ENCODE measurements around the gene MEI1.
"Not testable (repeated sequence)": the region's sequence is repeated elsewhere in the genome, so short reads cannot be mapped to it uniquely, and the experiment has no call there.

MEI1 gene

DNA sequence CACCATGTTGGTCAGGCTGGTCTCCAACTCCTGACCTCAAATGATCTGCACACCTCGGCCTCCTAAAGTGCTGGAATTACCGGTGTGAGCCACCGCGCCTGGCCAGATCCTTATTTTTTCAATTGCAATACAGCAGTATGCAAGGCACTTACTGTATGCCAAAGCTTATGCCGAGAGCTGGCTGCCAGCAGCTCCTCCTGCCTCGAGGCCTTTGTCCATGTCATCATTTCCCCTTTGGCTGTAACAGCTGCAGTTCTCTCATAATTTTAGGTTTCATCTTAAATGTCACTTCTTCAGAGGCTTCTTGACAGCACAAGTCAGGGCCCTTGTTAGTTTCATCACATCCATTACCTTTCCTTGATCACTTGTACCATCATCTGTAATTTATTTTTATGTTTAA is 132.1 kb downstream of the MEI1 start:
- peak; percentile 41 for DNase-seq (ENCODE audit: low read depth)
- TF ChIP-seq CTCF (IDR thresholded peaks at IDR 0.05; ENCODE audit: low read length, missing control alignments) = no peak
- no peak overlapping the region for H3K4me3 ChIP-seq (replicated peaks; ENCODE audit: low read depth, low read length)

GRCh38 chr22:41831828-41832552 is 132.7 kb downstream of the MEI1 start:
- DNase-seq (ENCODE audit: low read depth) = no peak
- TF ChIP-seq CTCF (IDR thresholded peaks at IDR 0.05; ENCODE audit: low read length, missing control alignments) = no peak
- H3K4me3 ChIP-seq (replicated peaks; ENCODE audit: low read depth, low read length) = peak overlapping the region; percentile 56

DNA sequence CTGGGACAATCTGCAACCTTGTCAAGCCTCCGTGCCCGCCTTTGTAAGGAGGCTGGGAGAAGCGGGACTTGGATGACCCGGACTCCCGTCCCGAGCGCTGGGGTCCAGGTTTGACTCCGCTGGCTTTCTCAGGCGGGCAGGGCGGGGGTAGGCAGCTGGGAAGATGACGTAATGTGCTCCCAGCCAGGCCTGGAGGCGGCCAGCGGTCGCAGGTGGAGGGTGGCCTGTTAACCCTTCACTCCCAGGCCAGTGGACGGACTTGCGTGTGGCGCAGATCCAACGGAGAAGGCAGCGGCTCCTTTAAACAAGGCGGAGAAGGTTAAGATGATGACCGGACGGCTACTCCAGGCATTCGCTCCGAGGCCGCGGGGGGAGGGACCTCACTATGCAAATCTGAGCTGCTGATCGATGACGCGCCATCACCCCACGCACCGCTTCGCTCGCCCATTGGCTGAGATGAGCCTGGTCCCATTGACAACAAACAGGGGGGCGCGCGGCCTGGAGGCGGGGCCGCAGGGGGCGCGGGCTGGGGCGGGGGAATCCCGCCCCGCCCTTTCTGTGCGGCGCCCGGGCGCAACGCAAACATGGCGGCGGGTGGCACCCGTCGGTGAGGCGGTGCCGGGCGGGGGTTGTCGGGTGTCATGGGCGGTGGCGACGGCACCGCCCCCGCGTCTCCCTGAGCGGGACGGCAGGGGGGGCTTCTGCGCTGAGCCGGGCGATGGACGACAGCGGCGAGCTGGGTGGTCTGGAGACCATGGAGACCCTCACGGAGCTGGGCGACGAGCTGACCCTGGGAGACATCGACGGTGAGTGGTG is 133.5 kb downstream of the MEI1 start, which contains the start of gene SREBF2:
SREBF2 (plus strand) TSS at position 553 of the 816 bp plus-strand sequence; CDS start at position 719, 166 bp downstream.
- TF ChIP-seq CTCF (IDR thresholded peaks at IDR 0.05; ENCODE audit: low read length, missing control alignments) = no peak
- peak within 1 kb of the TSS; percentile 81 for H3K4me3 ChIP-seq (replicated peaks; ENCODE audit: low read depth, low read length)
- peak; percentile 100 for DNase-seq (ENCODE audit: low read depth)

GRCh38 chr22:41833369-41834004 is 134.2 kb downstream of the MEI1 start:
- no peak for TF ChIP-seq CTCF (IDR thresholded peaks at IDR 0.05; ENCODE audit: low read length, missing control alignments)
- peak; percentile 27 for DNase-seq (ENCODE audit: low read depth)
- peak overlapping the region; percentile 81 for H3K4me3 ChIP-seq (replicated peaks; ENCODE audit: low read depth, low read length)

DNA sequence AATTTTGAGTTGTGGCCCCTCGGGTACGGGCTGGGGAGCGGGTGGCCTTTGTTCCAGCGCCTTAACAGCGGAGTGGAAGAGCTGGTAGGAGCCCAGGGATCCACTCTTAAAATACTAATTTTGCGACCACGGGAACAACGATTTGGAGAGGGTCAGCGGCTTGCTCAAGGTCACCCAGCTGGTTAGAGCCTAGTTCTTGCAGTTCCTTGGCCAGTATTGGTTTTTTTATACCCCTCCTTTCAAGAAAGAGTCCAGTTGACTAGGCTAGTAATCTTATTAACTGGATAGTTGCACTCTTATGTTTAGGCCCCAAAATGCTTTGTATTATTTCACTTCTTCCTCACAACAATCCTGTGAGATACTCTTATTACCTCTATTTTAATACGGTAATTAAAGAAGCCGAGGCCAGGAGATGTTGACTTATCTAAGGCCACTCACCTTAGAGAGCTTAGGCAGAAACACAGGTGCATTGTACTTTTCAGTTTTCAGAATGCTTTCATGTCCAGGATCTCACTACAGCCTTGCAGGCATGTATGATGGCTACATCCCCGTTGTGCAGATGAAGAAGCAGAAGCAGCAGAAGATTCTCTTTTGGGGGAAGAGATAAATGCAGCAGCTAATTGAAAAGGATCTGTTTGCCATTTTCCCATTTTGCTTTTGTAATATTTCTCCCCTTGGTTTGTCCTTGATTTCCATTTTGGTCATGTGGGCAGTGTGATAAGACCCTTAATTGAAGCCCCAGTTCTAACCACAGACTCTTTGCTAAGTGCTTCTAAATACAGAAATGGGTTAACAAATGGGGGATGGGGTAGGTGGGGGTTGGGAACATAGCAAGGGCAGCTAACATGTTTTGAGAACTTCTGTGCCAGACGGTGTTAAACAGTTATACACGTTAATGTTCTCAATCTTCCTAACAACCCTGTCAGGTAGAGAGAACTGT is 135.0 kb downstream of the MEI1 start:
- TF ChIP-seq CTCF (IDR thresholded peaks at IDR 0.05; ENCODE audit: low read length, missing control alignments) = no peak
- DNase-seq (ENCODE audit: low read depth) = no peak
- H3K4me3 ChIP-seq (replicated peaks; ENCODE audit: low read depth, low read length) = peak overlapping the region; percentile 81

DNA sequence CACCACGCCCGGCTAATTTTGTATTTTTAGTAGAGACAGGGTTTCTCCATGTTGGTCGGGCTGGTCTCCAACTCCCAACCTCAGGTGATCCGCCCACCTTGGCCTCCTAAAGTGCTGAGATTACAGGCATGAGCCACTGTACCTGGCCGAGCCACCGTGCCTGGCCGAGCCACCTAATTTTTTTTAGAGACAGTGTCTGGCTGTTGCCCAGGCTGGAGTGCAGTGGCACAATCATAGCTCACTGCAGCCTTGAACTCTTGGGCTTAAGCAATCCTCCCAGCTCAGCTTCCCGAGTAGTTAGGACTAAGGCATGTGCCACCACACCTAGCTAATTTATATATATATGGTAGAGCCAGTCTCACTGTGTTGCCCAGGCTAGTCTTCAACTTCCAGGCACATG is 136.2 kb downstream of the MEI1 start:
- DNase-seq (ENCODE audit: low read depth); H3K4me3 ChIP-seq (replicated peaks; ENCODE audit: low read depth, low read length): not testable (repeated sequence)

Measured in fibroblast of pulmonary artery (primary cell).